ENCODE measurements around the gene MRPL43.

GRCh38 chr10:100963826-100964225 is 23.5 kb downstream of the MRPL43 start:
- no peak for TF ChIP-seq CTCF (IDR thresholded peaks at IDR 0.05)
- no peak for TF ChIP-seq ZFX (IDR thresholded peaks at IDR 0.05; ENCODE audit: borderline replicate concordance)
